ENCODE data around the gene RPS3. TPM values are rescaled to one million over a fixed set of nuclear protein-coding genes. Genes with fewer than 3 reads are reported as not detected.

RPS3 gene
- total and polyA plus RNA-seq, 2 donors (not counting 1 experiment from before 2014, with no cell fraction given), result 3,389 to 3,642 TPM

DNA sequence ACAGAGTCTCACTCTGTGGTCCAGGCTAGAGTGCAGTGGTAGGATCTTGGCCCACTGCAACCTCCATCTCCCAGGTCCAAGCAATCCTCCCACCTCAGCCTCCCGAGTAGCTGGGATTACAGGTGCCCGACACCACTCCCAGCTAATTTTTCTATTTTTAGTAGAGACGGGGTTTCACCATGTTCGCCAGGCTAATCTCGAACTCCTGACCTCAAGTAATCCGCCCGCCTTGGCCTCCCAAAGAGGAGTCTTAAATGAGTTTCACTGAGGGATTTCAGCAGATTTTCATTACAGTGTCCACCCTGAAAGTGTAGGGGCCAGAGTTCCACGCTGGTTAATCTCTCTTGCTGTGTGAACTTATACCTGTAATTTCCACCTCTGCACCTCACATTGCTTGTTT, 412 bp upstream of the RPS3 start:
- Histone ChIP-seq H3K36me3 (replicated peaks in 1 of 2; ENCODE audit: control extremely low read depth in 1 of 2, control insufficient read depth in 1 of 2, extremely low read depth in 1 of 2, insufficient read depth in 2 of 2, low read length in 1 of 2) (peaks cover 15 to 34% of the 10 kb centered on the region in 2 experiments), H3K27me3 (replicated peaks in 1 of 4; ENCODE audit: control extremely low read depth in 1 of 4, control insufficient read depth in 3 of 4, insufficient read depth in 4 of 4, low read length in 3 of 4) (no peaks in the 10 kb centered on the region), H3K4me1 (ENCODE audit: control insufficient read depth in 2 of 2, insufficient read depth in 2 of 2, low read length in 2 of 2) (peaks cover 20 to 29% of the 10 kb centered on the region in 2 donors), H3K4me3 (ENCODE audit: control extremely low read depth in 1 of 5, extremely low read depth in 1 of 5, insufficient read depth in 1 of 5, low read depth in 2 of 5, low read length in 4 of 5) (no peak overlapping the region), H3K79me2 (ENCODE audit: control insufficient read depth, insufficient read depth, low read length) (peaks cover 20% of the 10 kb centered on the region), H3K9me3 (ENCODE audit: control extremely low read depth in 1 of 3, control insufficient read depth in 2 of 3, insufficient read depth in 1 of 3, low read length in 2 of 3) (no peaks in the 10 kb centered on the region), H3K9ac (ENCODE audit: low read length) (no peak overlapping the region), H3K27ac (ENCODE audit: low read length in 2 of 2) (no peak overlapping the region), H3K4me2 (replicated peaks; ENCODE audit: low read depth, low read length, poor library complexity, severe bottlenecking) (peak overlapping the region; percentile 74), H2AFZ (ENCODE audit: insufficient read depth, low read depth, low read length, poor library complexity, severe bottlenecking) (peak overlapping the region; percentile 74), H4K20me1 (ENCODE audit: control insufficient read depth, insufficient read depth, low read length, poor library complexity, severe bottlenecking) (peaks cover 38% of the 10 kb centered on the region)
- DNase-seq (no peak), ATAC-seq (ENCODE audit: low read depth) (no peak)
- Mint-ChIP-seq H3K27me3 (peaks cover 11% of the 10 kb centered on the region), H3K27ac (peak overlapping the region; percentile 95), H3K4me1 (peaks cover 37% of the 10 kb centered on the region), H3K9me3 (ENCODE audit: insufficient read depth) (no peaks in the 10 kb centered on the region), H3K4me3 (peak overlapping the region; percentile 88)
- ChIA-PET CTCF (interaction anchor here (1.3 to 2.1 kb wide), 4 partner anchors 9 to 158 kb away, joined by 3 to 7 read pairs (median 6); partner anchors contain the start of gene TPBGL), POLR2A (no interaction called here)
- no peak for TF ChIP-seq EZH2 (IDR thresholded peaks at IDR 0.05; ENCODE audit: borderline replicate concordance, insufficient read depth, low read depth, low read length, poor library complexity, severe bottlenecking)
- no peak for TF ChIP-seq CTCF (IDR thresholded peaks at IDR 0.05)
- 88% methylated on average over 1 of the region's 8 CpGs for WGBS (ENCODE audit: insufficient coverage)
- intact Hi-C loops (cut with micrococcal nuclease), result loop anchor here (1.0 kb wide), 2 partner anchors 11 to 127 kb away; no protein-coding TSS in a partner anchor

DNA sequence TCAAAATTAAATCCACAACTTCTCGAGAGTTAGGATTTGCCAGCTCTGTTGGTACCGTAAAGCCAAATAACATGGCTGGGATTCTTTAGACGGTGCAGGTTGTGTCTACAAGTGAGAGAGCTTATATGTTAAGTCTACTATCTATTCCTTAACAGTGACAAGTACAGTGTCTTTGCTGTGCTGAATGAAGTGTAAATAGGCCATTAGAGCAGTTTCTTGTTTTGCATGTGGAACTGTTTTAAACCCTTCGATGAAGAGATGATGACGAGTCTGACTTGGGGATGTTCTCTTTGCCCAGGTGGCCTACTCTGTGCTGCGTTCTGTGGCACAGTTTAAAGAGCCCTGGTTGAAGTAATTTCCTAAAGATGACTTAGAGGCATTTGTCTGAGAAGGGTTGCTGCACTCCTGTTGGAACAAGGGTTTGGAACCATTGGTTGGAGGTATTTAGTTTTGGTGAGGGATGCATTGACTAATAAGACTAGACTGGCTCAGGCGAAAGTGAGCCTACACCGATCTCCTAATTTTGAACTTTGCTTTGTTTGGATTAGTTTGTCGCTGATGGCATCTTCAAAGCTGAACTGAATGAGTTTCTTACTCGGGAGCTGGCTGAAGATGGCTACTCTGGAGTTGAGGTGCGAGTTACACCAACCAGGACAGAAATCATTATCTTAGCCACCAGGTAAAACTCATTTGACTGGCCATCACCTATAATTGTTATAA, 988 bp downstream of the RPS3 start:
- POLR2A ChIA-PET, result interaction anchor here (0.6 to 1.3 kb wide), 2 partner anchors 12 to 105 kb away, joined by 3 to 4 read pairs; no protein-coding TSS in a partner anchor
- Histone ChIP-seq H3K27ac (ENCODE audit: low read length in 2 of 2) (peak overlapping the region; percentile 85 to 87), H3K4me3 (ENCODE audit: control extremely low read depth in 1 of 5, extremely low read depth in 1 of 5, insufficient read depth in 1 of 5, low read depth in 2 of 5, low read length in 4 of 5) (peak overlapping the region; percentile 71 to 96 (median 76)), H3K79me2 (ENCODE audit: control insufficient read depth, insufficient read depth, low read length) (peaks cover 20% of the 10 kb centered on the region), H3K4me1 (ENCODE audit: control insufficient read depth in 2 of 2, insufficient read depth in 2 of 2, low read length in 2 of 2) (peaks cover 20 to 29% of the 10 kb centered on the region in 2 donors), H3K27me3 (replicated peaks in 1 of 4; ENCODE audit: control extremely low read depth in 1 of 4, control insufficient read depth in 3 of 4, insufficient read depth in 4 of 4, low read length in 3 of 4) (no peaks in the 10 kb centered on the region), H2AFZ (ENCODE audit: insufficient read depth, low read depth, low read length, poor library complexity, severe bottlenecking) (peak overlapping the region; percentile 74), H3K9me3 (ENCODE audit: control extremely low read depth in 1 of 3, control insufficient read depth in 2 of 3, insufficient read depth in 1 of 3, low read length in 2 of 3) (no peaks in the 10 kb centered on the region), H3K36me3 (replicated peaks in 1 of 2; ENCODE audit: control extremely low read depth in 1 of 2, control insufficient read depth in 1 of 2, extremely low read depth in 1 of 2, insufficient read depth in 2 of 2, low read length in 1 of 2) (peaks cover 17 to 48% of the 10 kb centered on the region in 2 experiments), H3K4me2 (replicated peaks; ENCODE audit: low read depth, low read length, poor library complexity, severe bottlenecking) (peak overlapping the region; percentile 74), H3K9ac (ENCODE audit: low read length) (peak overlapping the region; percentile 79), H4K20me1 (ENCODE audit: control insufficient read depth, insufficient read depth, low read length, poor library complexity, severe bottlenecking) (peaks cover 51% of the 10 kb centered on the region)
- WGBS (ENCODE audit: insufficient coverage), result 3% methylated on average over 5 of the region's 11 CpGs
- CTCF ChIA-PET, result interaction anchor here (0.8 to 2.1 kb wide), 10 partner anchors 8 to 134 kb away, joined by 3 to 7 read pairs (median 4); partner anchors contain the start of gene GDPD5
- H3K4me1 Mint-ChIP-seq, result peaks cover 41% of the 10 kb centered on the region
- peak; percentile 67 for DNase-seq
- no peaks in the 10 kb centered on the region for H3K9me3 Mint-ChIP-seq (ENCODE audit: insufficient read depth)
- intact Hi-C loops (cut with micrococcal nuclease), result loop anchor here (2.0 to 10.0 kb wide), 2 partner anchors 30 to 834 kb away; no protein-coding TSS in a partner anchor
- peak overlapping the region; percentile 95 for H3K27ac Mint-ChIP-seq
- H3K27me3 Mint-ChIP-seq, result peaks cover 7% of the 10 kb centered on the region
- TF ChIP-seq CTCF (IDR thresholded peaks at IDR 0.05) (no peak), EZH2 (IDR thresholded peaks at IDR 0.05; ENCODE audit: borderline replicate concordance, insufficient read depth, low read depth, low read length, poor library complexity, severe bottlenecking) (no peak)
- peak; percentile 19 for ATAC-seq (ENCODE audit: low read depth)
- peak overlapping the region; percentile 88 for H3K4me3 Mint-ChIP-seq
